C4-2B (cell line): ENCODE results near the gene PRKG1.

ENCODE experiments used
- CTCF ChIP-seq: fragments of 450-650 bp; conservative IDR thresholded peaks from 2 replicates; pipeline ENCODE4 v1.5.1; 2017; ENCODE audit warnings: mild to moderate bottlenecking
- ZFX ChIP-seq: fragments of 450-650 bp; IDR thresholded peaks from 2 replicates; pipeline ENCODE4 v1.6.1; 2017

GRCh38 chr10:51624013-51624412 is 549.7 kb downstream of the PRKG1 start:
- TF ChIP-seq CTCF (no peak), ZFX (no peak)
